Thyroid gland (tissue), 4 donors: ENCODE data around the gene LMTK2.

Experiments used
- CTCF ChIP-seq, 6 experiments: fragments of 200-600 bp in 3 of 6; fragments of 450-650 bp in 3 of 6; sonication (generic) in 3 of 6; IDR thresholded peaks; one replicate each; pipeline ENCODE4 v1.5.1; 2016 to 2019; ENCODE audit warnings: antibody characterized with exemption in 6 of 6, mild to moderate bottlenecking in 2 of 6, inconsistent platforms in 1 of 6, moderate library complexity in 1 of 6
- POLR2A ChIP-seq, 2 donors: fragments of 450-650 bp; IDR thresholded peaks; one replicate each; pipeline ENCODE4 v1.6.1; 2017; ENCODE audit warnings: antibody characterized with exemption in 2 of 2, mild to moderate bottlenecking in 2 of 2, moderate library complexity in 1 of 2

GRCh38 chr7:98175260-98175940, 68.7 kb downstream of the LMTK2 start:
- TF ChIP-seq CTCF (IDR thresholded peaks at IDR 0.05) (no peak), POLR2A (IDR thresholded peaks at IDR 0.05) (no peak)
